NCI-H82 treated with DMSO at 0.1 percent for 48 hours (cell line): ENCODE results near the gene ATPAF1.
A peak's percentile ranks its signal among the peaks of the same experiment; 100 is the strongest.
"Not testable (repeated sequence)": the region's sequence is repeated elsewhere in the genome, so short reads cannot be mapped to it uniquely, and the experiment has no call there.

Experiments used
- DNase-seq: peaks from one replicate; lab custom pipeline; 2025; ENCODE audit not compliant: unreplicated experiment; lab: John Stamatoyannopoulos, UW

The ATPAF1 gene, protein sequence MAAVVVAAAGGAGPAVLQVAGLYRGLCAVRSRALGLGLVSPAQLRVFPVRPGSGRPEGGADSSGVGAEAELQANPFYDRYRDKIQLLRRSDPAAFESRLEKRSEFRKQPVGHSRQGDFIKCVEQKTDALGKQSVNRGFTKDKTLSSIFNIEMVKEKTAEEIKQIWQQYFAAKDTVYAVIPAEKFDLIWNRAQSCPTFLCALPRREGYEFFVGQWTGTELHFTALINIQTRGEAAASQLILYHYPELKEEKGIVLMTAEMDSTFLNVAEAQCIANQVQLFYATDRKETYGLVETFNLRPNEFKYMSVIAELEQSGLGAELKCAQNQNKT

DNA sequence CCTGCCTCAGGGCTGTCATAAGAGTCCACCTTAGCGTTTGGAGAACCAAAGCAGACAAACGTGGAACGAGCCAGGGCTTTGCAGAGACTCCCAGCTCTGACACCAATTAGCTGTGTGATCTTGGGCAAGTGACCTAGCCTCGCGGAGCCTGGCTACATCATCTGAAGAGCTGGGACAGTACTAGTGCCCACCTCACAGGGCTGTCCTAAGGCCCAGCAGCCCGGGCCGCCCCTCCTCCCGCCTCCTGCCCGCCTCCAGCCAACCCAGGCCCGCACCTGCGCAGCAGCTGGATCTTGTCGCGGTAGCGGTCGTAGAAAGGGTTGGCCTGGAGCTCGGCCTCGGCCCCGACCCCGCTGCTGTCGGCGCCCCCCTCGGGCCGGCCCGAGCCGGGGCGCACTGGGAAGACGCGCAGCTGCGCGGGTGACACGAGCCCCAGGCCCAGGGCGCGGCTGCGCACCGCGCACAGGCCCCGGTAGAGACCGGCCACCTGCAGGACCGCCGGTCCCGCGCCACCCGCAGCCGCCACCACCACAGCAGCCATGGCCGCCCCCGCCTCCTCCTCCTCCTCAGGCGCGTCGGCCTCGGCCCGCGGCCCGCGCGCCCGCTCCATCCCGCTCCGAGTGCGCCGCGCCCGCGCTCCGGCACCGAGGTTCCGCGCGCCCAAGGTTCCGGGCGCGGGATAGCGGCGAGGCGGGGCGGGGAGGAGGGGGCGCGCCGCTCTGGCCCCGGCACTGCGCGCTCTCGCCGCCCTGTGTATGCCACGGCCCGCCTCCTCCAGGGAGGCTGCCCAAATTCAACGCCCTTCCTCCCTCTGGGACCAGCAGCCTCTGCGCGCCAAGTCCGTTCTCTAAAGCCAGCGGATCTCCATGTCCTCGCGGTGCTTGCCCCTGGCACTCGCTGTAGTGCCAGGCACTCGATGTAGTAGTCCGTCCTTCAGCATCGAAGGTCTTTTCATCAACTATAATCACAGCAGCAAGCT is at the start of gene ATPAF1:
TSS of gene ATPAF1 (minus strand) at position 583 of the 979 bp plus-strand sequence. CDS start at position 541, 42 bp downstream.
- DNase-seq = peak; percentile 10

DNA sequence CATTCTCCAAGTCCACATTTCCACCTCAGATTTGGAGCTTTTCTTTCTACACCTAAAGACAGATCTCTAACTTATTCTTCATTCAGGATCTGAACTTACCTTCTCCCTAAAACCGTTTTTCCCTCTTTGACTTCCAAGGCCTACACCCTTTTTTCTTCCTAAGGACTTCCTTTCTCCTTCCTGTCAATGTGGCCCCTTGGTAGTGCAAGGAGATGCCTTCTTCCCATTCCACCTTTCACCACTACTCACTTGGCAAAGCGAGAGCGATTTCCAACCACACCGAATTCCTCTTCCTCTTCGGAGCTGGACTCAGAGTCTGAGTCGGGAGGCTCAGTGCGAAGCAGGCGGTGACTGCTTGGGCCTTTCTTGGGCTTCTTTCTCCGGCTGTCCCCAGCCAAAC is 49.5 kb upstream of the ATPAF1 start:
- DNase-seq = no peak

DNA sequence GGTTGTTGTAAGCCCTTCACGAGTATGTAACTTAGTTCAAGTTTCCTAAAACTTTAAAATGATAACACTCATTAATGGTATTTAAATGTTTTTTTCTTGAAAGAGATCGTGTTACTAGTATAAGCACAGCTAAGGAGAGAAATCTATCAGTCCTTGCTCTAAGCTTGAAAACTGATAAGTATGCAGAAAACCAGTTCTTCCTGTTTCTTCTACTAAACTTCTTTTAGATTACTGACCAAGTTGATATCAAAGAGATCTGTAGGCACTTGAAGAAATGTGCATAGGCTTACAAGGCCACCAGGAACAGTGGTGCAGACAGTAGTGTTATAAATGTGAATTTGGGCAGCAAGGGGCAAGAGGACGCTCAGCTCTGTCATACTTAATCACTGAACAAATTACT is 46.8 kb upstream of the ATPAF1 start:
- no peak for DNase-seq

DNA sequence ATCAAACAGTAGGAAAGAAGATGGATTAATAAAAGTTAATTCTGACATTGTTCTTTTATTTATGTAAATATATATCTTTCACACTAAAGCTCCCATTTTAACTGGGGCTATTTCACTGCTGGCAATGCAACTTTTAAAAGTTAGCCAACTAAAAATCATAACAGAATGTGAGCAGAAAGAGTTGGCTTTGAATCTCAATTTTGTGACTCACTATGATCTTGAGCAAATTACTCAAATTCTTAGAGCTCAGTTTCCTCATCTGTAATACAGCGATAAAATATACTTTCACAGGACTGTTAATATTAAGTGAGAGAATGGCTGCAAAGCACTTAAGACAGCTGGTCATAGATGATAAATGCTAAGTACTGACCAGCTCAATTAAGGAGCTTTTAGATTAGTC is 40.0 kb upstream of the ATPAF1 start:
- DNase-seq = no peak

DNA sequence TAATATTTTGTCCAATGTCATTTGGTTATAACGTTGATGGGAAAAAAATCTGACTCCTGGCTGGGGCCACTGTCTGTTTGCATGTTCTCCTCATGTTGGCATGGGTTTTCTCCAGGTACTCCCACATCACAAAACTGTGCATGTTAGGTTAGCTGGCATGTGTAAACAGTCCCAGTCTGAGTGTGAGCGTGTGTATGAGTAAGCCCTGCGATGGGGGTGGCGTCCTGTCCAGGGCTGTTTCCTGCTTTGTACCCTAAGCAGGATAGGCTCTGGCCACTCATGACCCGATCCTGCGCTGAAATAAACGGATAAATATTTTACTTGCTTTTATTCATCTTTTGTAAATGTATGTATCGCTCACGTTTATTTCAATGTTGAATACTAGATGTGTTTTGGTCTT is 37.2 kb upstream of the ATPAF1 start:
- DNase-seq = no peak

DNA sequence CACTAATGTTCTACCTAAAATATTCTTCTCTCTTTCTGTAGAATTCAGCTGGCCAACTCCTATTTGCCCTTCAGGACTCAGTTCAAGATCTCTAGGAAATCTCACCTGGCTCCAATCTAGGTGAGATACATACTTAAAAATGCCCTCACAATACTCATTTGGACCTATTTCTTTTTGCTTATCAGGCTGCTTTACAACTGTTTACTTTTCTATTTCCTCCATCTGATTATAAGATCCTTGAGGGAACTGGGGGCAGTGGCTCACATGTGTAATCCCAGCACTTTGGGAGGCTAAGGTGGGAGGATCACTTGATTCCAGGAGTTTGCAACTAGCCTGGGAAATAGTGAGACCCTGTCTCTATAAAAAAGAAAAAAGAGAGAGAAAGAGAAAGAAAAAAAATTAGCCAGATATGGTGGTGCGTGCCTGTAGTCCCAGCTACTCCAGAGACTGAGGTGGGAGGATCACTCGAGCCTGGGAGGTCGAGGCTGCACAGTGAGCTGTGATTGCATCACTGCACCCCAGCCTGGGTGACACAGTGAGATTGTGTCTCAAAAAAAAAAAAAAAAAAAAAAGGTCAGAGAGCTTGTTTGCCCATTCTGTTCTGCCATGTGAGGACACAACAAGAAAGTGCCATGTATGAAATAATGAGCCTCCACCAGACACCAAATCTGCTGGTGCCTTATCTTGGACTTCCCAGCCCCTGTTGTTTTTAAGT is 35.9 kb upstream of the ATPAF1 start:
- no peak for DNase-seq

DNA sequence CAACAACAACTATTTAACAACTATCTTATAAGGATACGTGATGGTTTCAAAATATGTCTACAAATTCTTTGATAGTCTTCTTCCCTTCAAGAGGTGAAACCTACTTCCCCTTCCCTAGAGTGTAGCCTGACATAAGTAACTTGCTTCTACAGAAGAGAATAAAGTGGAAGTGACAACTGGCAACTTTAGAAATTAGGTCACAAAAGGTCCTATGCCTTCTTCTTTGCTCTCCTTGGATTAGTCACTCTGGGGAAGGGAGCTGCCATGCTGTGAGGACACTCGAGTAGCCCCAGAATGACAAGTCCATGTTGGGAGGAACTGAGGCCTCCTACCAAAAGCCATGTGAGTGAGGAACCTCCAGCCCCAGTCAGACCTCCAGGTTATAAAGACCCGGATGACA is 31.5 kb upstream of the ATPAF1 start:
- no peak for DNase-seq

DNA sequence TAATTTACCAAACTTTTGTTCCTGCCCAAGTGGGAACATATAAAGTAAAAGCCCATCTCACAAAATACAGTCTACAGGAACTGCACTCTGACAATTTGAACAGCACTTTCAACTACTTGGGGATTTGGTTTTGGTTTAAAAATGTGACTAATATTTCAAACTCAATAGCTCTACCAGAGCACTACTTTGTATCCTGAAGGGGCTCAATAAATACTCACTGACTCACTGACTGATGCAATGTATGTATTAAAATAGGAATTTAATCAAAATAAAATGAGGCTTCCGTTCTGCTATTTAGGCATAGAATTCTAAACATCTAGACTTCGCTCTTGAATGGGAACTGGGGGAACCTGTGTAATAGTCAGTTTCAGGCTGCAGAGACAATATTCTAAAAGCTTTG is 28.9 kb upstream of the ATPAF1 start:
- DNase-seq = no peak

DNA sequence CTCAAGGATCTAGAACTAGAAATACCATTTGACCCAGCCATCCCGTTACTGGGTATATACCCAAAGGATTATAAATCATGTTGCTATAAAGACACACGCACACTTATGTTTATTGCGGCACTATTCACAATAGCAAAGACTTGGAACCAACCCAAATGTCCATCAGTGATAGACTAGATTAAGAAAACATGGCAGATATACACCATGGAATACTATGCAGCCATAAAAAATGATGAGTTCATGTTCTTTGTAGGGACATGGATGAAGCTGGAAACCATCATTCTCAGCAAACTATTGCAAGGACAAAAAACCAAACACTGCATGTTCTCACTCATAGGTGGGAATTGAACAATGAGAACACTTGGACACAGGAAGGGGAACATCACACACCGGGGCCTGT is 26.5 kb upstream of the ATPAF1 start:
- not testable (repeated sequence) for DNase-seq

DNA sequence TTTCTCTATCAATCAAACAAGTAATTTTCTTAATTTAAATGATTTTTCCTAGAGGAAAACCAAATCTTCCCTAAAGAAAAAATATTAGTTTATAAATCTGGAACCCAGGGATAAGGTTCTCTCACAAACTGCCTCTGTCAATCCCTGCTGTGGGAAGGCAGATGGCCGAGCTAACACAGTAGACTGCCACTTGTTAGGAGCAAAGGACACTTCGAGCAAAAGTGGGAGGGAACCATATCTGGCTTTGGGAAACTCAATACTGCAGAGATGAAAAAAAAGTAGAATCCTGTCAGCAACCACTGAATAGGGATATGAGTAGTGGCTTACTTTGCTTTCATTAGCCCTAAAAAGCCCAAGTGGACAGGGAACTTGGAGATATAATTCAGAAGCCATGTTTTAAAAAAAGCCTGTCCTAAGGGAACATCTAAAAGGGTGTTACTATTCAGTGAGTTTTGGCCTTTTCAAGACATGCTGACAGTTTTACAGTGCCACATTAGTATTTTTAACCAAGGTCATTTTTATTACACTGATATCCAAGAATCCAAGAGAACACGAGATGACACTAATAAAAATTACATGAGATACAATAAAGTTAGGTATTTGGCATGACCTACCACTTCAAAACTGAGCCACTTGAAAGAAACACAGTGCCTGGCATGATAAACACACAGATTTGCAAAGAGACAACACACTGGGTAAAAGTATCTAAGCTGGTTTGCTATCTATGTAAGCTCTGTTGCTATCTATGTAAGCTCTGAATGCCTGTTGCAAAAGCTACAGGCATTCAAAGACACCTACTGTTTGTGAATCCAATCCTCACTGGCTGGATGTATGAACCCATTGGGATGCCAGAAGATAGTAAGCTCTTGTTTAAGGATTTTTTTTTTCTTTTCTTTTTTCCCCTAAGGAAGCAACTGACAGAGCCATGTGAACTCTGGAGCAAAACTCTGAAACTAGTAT is 24.9 kb upstream of the ATPAF1 start:
- DNase-seq = no peak

DNA sequence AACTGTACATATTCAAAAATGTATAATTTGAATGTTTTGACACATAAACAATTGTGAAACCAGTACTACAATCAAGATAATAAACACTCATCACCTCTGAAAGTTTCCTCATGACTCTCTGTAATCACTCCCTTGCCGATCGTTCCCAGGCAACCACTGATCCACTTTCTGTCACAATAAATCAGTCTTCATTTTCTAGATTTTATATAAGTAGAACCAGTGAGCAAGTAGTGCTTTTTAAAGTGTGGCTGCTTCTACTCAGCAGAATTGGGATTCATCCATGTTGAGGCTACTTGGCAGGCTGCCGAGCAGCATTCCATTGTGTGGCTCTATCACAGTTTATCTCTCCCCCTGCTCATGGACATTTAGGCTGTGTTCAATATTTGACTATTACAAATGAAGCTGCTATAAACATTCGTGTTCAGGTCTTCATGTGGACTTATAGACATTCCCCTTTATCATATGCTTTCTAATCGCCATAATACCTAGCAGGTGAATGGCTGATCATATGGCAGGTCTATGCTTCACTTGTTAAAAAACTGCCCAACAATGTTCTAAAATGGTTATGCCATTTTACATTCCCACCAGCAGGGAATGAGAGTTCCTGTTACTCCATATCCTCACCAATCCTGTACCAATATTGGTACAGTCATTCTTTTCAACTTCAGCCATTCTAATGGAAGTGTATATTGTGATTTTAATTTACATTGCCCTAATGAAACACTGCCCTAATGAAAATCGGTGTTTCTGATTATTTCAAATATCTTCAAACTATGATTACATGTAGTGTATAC is 24.0 kb upstream of the ATPAF1 start:
- DNase-seq = no peak

DNA sequence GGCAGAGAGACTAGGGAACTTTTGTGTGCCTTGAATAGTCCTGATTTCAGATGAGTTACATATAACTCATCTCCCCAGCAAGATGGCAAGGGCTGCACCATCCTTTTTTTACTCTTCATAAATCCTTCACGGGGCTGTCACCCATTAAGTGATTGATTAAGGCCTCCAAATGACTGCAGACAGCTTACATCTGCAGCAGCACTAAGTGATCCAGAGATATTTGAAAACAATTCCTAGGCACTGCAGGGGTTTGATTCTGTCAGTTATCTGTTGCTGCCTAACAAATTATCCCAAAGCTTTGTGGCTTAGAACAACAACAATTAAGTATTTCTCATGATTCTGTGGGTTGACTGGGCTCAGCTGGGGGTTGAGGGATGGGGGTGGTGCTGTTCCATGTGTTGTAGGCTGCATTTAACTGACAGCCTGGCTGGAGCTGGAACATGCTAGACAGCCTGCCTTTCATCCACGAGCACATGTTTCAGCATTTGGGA is 22.8 kb upstream of the ATPAF1 start:
- DNase-seq = no peak

DNA sequence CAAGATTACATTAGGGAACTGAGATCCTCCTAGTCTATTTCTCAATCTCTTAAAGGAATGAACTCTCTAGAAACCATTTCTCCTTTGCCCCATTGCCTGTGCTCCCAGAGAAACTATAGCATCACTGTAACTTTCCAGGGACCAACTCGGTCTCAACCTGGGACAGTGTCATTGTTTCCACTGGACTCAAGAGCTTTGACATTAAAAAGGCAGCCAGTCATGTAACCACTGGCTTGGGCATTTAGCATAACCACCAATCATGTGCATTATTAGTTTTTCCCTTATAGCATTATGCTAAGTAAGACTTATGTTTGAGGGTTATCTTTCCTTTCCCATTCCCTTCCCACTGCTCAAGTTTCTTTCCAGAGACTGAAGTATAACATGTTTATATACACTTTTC is 21.7 kb upstream of the ATPAF1 start:
- DNase-seq = no peak

DNA sequence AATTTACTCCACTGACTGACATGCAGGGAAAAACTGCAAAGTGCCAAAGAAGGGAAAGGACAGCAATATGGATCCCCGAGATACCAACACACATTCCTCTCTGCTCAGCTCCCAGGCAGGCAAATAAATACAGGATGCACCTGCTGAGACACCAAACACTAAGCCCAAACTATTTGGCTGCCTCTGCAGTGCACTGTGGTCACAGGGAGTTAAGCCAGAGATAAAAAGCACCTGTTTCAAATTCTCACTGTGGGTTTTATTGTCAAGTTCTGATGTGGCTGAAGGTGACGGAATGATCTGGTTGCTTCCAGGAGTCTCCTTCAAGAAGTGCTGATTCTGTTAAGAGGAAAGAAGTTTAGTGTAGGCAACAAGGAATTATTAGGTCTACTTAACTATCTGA is 21.2 kb upstream of the ATPAF1 start:
- no peak for DNase-seq

DNA sequence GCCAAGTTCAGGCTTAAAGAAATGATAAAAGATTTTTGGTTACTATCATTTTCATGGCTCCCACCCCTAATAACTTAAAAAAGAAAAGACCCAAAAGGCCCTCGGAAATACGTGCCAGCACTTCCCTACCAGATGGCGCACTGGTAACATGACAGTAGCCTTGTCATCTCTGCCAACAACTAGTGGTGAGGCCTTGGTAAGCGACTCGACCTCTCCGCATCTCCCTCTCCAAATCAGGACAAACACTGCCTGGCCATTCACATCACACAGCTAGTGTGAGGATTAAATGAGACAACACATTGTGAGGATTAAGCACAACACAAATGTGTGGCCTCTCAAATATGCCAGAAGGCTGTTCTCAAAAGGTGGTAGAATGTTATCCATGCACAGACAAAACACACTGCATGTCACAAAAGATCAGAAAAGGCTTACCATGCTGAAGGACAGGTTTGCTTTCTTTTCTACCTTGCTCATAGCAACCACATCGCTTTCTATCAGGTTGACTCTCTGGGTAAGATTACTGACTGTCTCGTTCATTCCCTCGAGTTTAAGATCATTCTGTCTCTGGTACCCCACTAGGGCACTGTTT is 19.9 kb upstream of the ATPAF1 start:
- DNase-seq = no peak

DNA sequence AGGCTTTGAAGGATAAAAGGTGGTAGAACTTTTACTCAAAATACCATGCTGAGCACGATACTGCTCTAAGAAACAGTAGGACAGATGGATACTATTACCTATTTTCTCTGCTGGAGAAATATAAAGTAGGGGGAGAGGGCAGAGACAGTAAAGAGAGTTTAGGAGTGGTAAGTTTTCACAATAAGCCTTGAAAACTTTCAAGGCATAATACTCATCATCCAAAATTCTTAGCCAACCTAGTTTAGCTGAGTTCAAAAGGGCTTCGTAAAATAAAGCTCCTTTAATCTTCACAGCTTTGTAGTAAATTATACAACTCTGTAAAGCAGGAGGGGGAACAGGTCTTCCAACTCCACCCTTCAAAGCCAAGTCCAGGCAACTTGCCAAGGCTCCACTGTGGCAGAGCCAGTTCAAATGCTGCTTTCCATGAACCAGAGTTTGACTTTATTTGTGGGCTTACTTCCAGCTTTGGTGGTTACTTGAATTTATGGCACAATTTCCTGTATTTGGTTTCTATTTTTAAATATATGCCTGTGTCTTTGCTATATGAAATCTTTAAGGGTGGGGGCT is 19.0 kb upstream of the ATPAF1 start:
- no peak for DNase-seq

DNA sequence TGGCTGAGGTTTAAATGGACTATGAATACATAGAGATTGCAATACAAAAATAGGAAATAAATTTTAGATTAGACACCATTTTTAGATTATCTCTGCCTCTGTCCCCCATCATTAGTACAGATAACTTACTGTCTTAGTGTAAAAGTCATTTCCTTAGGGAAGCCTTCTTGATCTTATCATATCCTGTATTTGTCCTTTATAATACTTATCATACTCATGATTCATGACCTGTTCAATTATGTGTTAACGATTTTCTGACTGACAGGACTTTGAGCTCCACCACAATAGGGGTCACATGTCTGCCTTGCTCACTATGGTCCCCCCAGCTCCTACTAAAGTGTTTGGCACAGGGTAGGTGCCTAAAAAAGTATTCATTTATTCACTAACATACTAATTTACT is 18.1 kb upstream of the ATPAF1 start:
- no peak for DNase-seq

DNA sequence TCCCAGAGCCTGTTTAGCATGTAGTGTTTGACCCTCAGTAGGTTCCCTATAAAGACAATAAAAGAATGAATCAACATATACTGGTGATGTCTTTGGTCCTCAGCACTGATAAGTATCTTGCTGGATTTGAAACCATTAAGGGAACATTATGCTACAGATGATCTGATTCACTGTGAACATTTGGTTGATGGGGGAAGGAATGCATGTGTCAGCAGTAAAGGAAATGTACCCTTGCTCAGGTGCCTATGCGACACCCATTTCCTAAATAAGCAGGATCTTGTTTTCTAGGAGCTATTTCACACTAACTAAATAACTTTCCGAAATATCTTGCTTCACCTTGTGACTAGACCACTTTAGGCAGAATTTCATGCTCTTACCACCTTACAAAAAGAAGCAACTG is 16.5 kb upstream of the ATPAF1 start:
- DNase-seq = no peak

DNA sequence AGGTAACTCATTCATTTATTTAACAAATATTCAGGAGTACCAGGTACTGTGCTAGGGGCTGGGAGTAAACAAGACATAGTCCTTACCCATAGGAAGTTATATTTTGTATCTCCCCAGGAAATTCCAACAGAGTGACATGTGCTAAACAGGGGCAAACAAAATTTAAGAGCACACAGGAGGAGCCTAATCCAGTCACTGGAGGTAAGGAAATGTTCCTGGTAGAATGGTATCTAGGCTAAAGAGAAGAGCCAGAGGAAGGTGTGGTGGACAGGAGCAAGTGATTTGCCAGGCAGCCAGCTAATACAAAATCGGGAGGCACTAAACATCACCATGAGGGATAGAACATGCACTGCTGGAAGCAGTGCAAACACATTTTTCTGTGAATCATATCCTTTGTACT is 13.9 kb upstream of the ATPAF1 start:
- DNase-seq = no peak
